ENCODE measurements around the gene ADRB1.

ADRB1 gene

GRCh38 chr10:114043532-114044246, at the start of gene ADRB1:
TSS of gene ADRB1 (plus strand) at chr10:114043866. CDS start at chr10:114044133, 267 bp downstream.
- DNase-seq (ENCODE audit: low spot score), result peak; percentile 92

GRCh38 chr10:113995201-113995600, 48.5 kb upstream of the ADRB1 start:
- DNase-seq (ENCODE audit: low spot score), result no peak

- no peak for DNase-seq (ENCODE audit: low spot score)
Measured at GRCh38 chr10:113997428-113997827, 46.2 kb upstream of the ADRB1 start.

GRCh38 chr10:113999531-113999930, 44.1 kb upstream of the ADRB1 start:
- DNase-seq (ENCODE audit: low spot score), result no peak

- DNase-seq (ENCODE audit: low spot score), result no peak
Measured at GRCh38 chr10:114000457-114001010, 43.1 kb upstream of the ADRB1 start.

GRCh38 chr10:114002422-114002821, 41.2 kb upstream of the ADRB1 start:
- no peak for DNase-seq (ENCODE audit: low spot score)

GRCh38 chr10:114003161-114003941, 40.3 kb upstream of the ADRB1 start:
- no peak for DNase-seq (ENCODE audit: low spot score)

- DNase-seq (ENCODE audit: low spot score), result no peak
Measured at GRCh38 chr10:114009281-114009996, 34.2 kb upstream of the ADRB1 start.

GRCh38 chr10:114010316-114010715, 33.4 kb upstream of the ADRB1 start:
- no peak for DNase-seq (ENCODE audit: low spot score)

- DNase-seq (ENCODE audit: low spot score), result no peak
Measured at GRCh38 chr10:114012650-114013049, 31.0 kb upstream of the ADRB1 start.

GRCh38 chr10:114015708-114016107, 28.0 kb upstream of the ADRB1 start:
- DNase-seq (ENCODE audit: low spot score), result no peak

GRCh38 chr10:114017271-114017670, 26.4 kb upstream of the ADRB1 start:
- no peak for DNase-seq (ENCODE audit: low spot score)

- no peak for DNase-seq (ENCODE audit: low spot score)
Measured at GRCh38 chr10:114017873-114018272, 25.8 kb upstream of the ADRB1 start.

- no peak for DNase-seq (ENCODE audit: low spot score)
Measured at GRCh38 chr10:114019226-114019625, 24.4 kb upstream of the ADRB1 start.

GRCh38 chr10:114021154-114021553, 22.5 kb upstream of the ADRB1 start:
- DNase-seq (ENCODE audit: low spot score), result no peak

- DNase-seq (ENCODE audit: low spot score), result no peak
Measured at GRCh38 chr10:114021717-114022680, 21.7 kb upstream of the ADRB1 start.

GRCh38 chr10:114022766-114023597, 20.7 kb upstream of the ADRB1 start:
- DNase-seq (ENCODE audit: low spot score), result no peak

GRCh38 chr10:114024876-114025610, 18.6 kb upstream of the ADRB1 start:
- DNase-seq (ENCODE audit: low spot score), result no peak

GRCh38 chr10:114025611-114026130, 18.0 kb upstream of the ADRB1 start:
- no peak for DNase-seq (ENCODE audit: low spot score)

Data from HuH-7 (cell line).